ENCODE measurements around the gene BCAR1.

Gene BCAR1

DNA sequence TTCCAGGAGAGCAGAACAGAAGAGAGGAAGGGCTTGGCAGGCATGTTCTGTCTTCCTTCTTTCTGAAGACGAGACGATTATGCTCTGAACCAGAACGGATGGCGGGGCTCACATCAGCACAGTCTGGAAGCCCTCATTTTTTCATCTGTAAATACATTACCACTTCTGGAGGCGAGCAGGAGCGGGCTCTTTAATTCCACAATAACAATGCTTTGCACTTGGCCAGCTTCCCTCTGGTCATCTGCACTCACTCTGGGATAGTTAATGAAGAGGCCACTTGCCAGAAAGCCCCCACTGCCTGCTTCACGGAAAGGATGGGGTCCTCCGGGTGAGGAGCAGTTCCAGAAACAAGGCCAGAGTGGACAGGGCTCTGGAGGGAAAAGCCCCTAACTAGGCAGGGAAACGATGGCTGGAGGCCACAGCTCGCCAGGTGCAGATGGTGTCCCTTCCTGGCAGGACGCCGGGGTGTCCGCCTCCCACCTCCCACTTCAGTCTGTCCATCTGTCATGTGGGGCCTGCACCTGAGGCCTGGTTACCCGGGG, 13.1 kb upstream of the BCAR1 start:
- TF ChIP-seq GATA2 (IDR thresholded peaks at IDR 0.05; ENCODE audit: low read depth, low read length) (no peak), GATA3 (IDR thresholded peaks at IDR 0.05; ENCODE audit: low read depth, low read length) (no peak)

GRCh38 chr16:75263963-75264445, 12.6 kb upstream of the BCAR1 start:
- no peak for TF ChIP-seq GATA3 (IDR thresholded peaks at IDR 0.05; ENCODE audit: low read depth, low read length)
- no peak for TF ChIP-seq GATA2 (IDR thresholded peaks at IDR 0.05; ENCODE audit: low read depth, low read length)

DNA sequence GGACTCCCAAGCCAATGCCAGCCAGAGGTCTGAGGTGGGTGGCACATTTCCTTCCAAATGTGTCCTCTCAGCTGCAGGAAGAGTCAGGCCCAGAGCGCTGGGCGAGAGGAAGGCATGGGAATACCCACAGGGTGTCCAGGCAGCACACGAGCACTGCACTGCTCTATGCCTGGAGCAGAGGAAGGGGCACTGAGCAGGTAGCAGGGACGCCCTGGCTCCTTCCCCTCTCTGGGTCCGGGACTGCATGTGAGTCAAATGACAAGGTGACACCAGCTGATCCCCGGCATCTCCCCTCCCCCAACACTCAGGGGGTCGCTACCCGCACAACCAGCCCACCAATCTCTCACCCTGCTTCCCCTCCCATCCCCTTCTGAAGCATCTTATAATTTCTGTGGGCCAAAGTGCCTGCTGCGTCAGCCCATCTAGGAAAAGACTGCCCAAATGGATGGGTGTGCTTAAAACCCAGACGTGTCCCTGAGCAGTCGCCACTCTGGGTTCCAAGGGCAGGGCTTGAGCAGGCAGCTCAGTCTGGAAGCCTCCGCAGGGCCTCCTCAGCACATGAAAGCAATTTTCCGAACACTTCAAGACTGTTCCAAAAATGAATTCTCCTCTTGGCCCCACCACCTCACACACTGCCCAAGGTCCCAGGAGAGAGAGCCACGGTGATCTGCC, 12.0 kb upstream of the BCAR1 start:
- TF ChIP-seq GATA2 (IDR thresholded peaks at IDR 0.05; ENCODE audit: low read depth, low read length) (no peak), GATA3 (IDR thresholded peaks at IDR 0.05; ENCODE audit: low read depth, low read length) (no peak)

GRCh38 chr16:75262800-75263127, 11.3 kb upstream of the BCAR1 start:
- TF ChIP-seq GATA3 (IDR thresholded peaks at IDR 0.05; ENCODE audit: low read depth, low read length): no peak
- TF ChIP-seq GATA2 (IDR thresholded peaks at IDR 0.05; ENCODE audit: low read depth, low read length): no peak

GRCh38 chr16:75262104-75262799, 10.8 kb upstream of the BCAR1 start:
- TF ChIP-seq GATA2 (IDR thresholded peaks at IDR 0.05; ENCODE audit: low read depth, low read length): no peak
- TF ChIP-seq GATA3 (IDR thresholded peaks at IDR 0.05; ENCODE audit: low read depth, low read length): no peak

DNA sequence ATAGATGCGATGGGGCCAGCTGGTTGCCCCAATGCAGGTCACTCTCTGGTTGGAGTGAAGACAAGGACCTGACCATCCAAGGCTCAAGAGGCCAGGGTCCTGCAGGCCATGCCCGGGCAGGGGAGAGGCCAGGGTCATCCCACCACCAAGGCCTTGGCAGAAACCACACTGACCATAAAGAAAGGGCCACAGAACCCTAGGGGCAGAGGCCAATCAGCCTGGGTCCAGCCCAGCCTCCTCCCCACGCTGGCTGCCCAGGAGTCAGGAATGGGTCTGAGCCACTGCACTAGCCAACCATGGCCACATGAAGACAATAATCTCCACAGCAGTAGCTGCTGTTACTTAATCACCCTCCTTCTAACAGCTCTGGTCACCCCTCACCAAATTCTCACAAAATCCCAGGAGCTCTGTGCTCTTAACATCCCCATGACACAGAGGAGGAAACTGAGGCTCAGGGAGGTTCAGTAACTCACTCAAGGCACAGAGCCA, 10.2 kb upstream of the BCAR1 start:
- no peak for TF ChIP-seq GATA3 (IDR thresholded peaks at IDR 0.05; ENCODE audit: low read depth, low read length)
- no peak for TF ChIP-seq GATA2 (IDR thresholded peaks at IDR 0.05; ENCODE audit: low read depth, low read length)

DNA sequence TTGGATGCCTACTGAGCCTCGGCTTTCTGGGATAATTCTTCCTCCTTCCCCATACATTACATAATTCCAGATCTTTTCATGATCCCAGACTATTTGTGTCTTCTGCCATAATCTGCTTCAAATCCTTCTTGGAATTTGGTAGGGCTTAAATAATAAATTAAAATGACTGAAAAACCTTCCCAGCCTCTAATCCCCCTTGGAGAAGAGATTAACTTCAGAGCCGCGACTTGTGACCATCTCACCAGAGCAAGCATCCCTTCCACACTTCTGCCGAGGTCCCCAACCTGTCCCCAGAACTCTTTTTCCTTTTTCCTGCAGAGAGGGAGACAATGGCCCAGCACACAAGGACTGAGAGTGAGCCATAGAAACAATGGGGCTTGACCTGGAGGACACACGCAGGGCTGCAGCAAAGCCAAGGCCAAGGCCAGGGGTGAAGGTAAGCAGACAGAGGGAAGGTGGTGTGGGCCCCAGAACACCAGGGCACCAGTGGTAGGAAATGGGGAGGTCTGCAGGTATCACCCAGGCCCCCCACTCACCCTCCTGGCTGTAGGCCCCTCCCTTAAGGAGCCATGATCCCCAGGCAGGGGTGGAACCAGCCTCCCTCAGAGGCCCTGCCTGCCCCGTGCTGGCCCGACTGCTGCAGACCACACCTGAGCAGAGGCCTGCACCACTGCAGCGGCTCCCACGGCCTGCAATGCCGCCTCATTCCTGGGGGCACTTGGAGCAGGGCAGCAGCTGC, 9.6 kb upstream of the BCAR1 start:
- no peak for TF ChIP-seq GATA3 (IDR thresholded peaks at IDR 0.05; ENCODE audit: low read depth, low read length)
- TF ChIP-seq GATA2 (IDR thresholded peaks at IDR 0.05; ENCODE audit: low read depth, low read length): no peak

DNA sequence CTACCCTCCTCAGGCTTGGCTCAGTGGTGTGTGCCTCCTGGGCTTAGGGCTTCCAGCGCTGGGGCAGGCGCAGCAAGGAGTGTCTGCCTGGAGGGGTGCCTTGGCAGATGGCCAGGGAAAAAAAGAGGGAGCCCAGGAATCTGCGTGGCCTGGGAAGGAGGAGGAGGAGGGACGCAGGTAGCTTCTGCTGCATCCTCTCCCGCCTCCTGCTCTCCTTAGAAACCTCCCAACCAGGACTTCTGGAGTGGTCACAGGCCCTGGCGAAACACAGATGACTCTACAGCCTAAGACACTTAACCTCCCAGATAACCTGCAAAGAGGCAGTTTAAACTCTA, 7.3 kb upstream of the BCAR1 start:
- TF ChIP-seq GATA2 (IDR thresholded peaks at IDR 0.05; ENCODE audit: low read depth, low read length): no peak
- no peak for TF ChIP-seq GATA3 (IDR thresholded peaks at IDR 0.05; ENCODE audit: low read depth, low read length)

- TF ChIP-seq GATA2 (IDR thresholded peaks at IDR 0.05; ENCODE audit: low read depth, low read length) (no peak), GATA3 (IDR thresholded peaks at IDR 0.05; ENCODE audit: low read depth, low read length) (no peak)
Measured at GRCh38 chr16:75257886-75258806, 6.7 kb upstream of the BCAR1 start.

- TF ChIP-seq GATA3 (IDR thresholded peaks at IDR 0.05; ENCODE audit: low read depth, low read length) (no peak), GATA2 (IDR thresholded peaks at IDR 0.05; ENCODE audit: low read depth, low read length) (no peak)
Measured at GRCh38 chr16:75256696-75257343, 5.4 kb upstream of the BCAR1 start.

DNA sequence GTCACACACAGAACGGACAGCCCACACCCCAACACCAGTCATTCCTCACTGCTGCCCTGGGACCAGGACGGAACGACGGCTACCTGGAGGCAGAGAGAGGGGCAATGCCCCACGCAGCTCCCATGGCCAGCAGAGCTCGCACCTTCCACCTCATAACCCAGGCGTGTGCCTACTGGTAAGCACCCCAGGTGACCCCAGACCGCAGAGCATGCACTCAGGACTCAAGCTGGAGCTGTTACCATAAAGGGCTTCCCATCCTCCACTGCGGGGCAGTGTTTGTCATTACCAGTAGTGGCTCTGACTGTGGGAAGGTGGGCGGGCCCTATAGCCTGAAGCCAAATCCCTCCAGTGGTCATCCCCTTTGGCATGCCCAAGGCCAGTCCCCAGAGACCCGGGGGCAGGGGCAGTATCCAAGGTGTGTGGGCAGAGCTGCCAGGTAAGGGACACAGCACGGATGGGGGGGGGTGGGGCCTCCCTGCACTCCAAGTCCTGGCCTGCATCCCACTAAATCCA, 4.7 kb upstream of the BCAR1 start:
- no peak for TF ChIP-seq GATA3 (IDR thresholded peaks at IDR 0.05; ENCODE audit: low read depth, low read length)
- TF ChIP-seq GATA2 (IDR thresholded peaks at IDR 0.05; ENCODE audit: low read depth, low read length): no peak

GRCh38 chr16:75254359-75254837, 3.0 kb upstream of the BCAR1 start:
- TF ChIP-seq GATA3 (IDR thresholded peaks at IDR 0.05; ENCODE audit: low read depth, low read length): no peak
- no peak for TF ChIP-seq GATA2 (IDR thresholded peaks at IDR 0.05; ENCODE audit: low read depth, low read length)
